GM18511 (cell line): ENCODE data around the gene BACH2.
"Not testable (repeated sequence)": the region's sequence is repeated elsewhere in the genome, so short reads cannot be mapped to it uniquely, and the experiment has no call there.

Experiments used
- ATAC-seq: cut with Tn5 transposase; IDR thresholded peaks from one replicate; pipeline ENCODE4 v1.9.1; 2021; ENCODE audit warnings: mild to moderate bottlenecking, moderate library complexity; ENCODE audit not compliant: unreplicated experiment

Gene BACH2

GRCh38 chr6:90166155-90166924 lies 130.3 kb downstream of the BACH2 start:
- not testable (repeated sequence) for ATAC-seq

GRCh38 chr6:90162648-90163387 lies 133.8 kb downstream of the BACH2 start:
- no peak for ATAC-seq

- ATAC-seq: no peak
Measured at GRCh38 chr6:90160013-90160412, 136.6 kb downstream of the BACH2 start.

GRCh38 chr6:90159452-90159851 lies 137.2 kb downstream of the BACH2 start:
- no peak for ATAC-seq

- ATAC-seq: no peak
Measured at GRCh38 chr6:90158936-90159335, 137.7 kb downstream of the BACH2 start.

GRCh38 chr6:90157441-90157840 lies 139.2 kb downstream of the BACH2 start:
- no peak for ATAC-seq

- ATAC-seq: no peak
Measured at GRCh38 chr6:90156861-90157260, 139.8 kb downstream of the BACH2 start.

GRCh38 chr6:90154755-90155470 lies 141.7 kb downstream of the BACH2 start:
- ATAC-seq: no peak

- no peak for ATAC-seq
Measured at GRCh38 chr6:90151576-90152422, 144.8 kb downstream of the BACH2 start.

GRCh38 chr6:90149280-90149679 lies 147.4 kb downstream of the BACH2 start:
- no peak for ATAC-seq

- no peak for ATAC-seq
Measured at GRCh38 chr6:90148867-90149266, 147.8 kb downstream of the BACH2 start.

- no peak for ATAC-seq
Measured at GRCh38 chr6:90146921-90147649, 149.6 kb downstream of the BACH2 start.

- ATAC-seq: no peak
Measured at GRCh38 chr6:90146024-90146423, 150.6 kb downstream of the BACH2 start.

GRCh38 chr6:90144928-90145555 lies 151.6 kb downstream of the BACH2 start:
- ATAC-seq: no peak

- ATAC-seq: no peak
Measured at GRCh38 chr6:90144396-90144795, 152.2 kb downstream of the BACH2 start.

GRCh38 chr6:90140683-90141082 lies 156.0 kb downstream of the BACH2 start:
- ATAC-seq: no peak

GRCh38 chr6:90139272-90139817 lies 157.3 kb downstream of the BACH2 start:
- no peak for ATAC-seq

GRCh38 chr6:90136837-90137568 lies 159.6 kb downstream of the BACH2 start:
- no peak for ATAC-seq

- ATAC-seq: no peak
Measured at GRCh38 chr6:90136176-90136575, 160.5 kb downstream of the BACH2 start.
